K562 (cell line): Measurements from ENCODE around the gene CPTP. TPM values are rescaled to one million over a fixed set of nuclear protein-coding genes. Genes with fewer than 3 reads are reported as not detected.

Experiments used
- ATAC-seq: fragments of 200-7000 bp; cut with Tn5 transposase; 3 replicates; pipeline ENCODE4 v1.9.1; 2020; ENCODE audit warnings: moderate library complexity
- BruUV-seq: library from RNA; stranded (reverse); fragments of 400-500 nt; replicated peaks from 2 replicates; lab custom pipeline; 2021; lab: Mats Ljungman, UMichigan
- CTCF ChIA-PET: fragments of 300-600 bp; formaldehyde crosslinking; extraction: SDS; loops from one replicate; lab custom pipeline; 2021; ENCODE audit warnings: low intra/inter-chr PET ratio; lab: Yijun Ruan, JAX
- POLR2A ChIA-PET: fragments of 300-600, 350-650 bp; sonication (Branson Sonifier 250); formaldehyde crosslinking; extraction: SDS; loops from one replicate; lab custom pipeline; 2021; ENCODE audit warnings: antibody characterized with exemption, inconsistent platforms; lab: Yijun Ruan, JAX
- DNase-seq, 4 experiments: peaks; one replicate each; pipeline versions ENCODE4 v3.0.0 to v3.0.0-alpha.2; 2011 to 2018; ENCODE audit warnings: low spot score in 3 of 4, mixed read lengths in 3 of 4; ENCODE audit errors: extremely low read depth in 1 of 4
- FAIRE-seq: peaks from 2 replicates; lab custom pipeline; 2011; peaks lifted over from hg19 to GRCh38; lab: Jason Lieb, UNC
- H2AFZ ChIP-seq: 2 replicates; pipeline ENCODE4 v1.6.0; 2011; ENCODE audit warnings: low read depth, low read length, control low read depth, inconsistent platforms
- H3K27ac ChIP-seq: fragments of 200-600 bp; 3 replicates; pipeline ENCODE4 v1.8.0; 2011; ENCODE audit warnings: low read depth, mild to moderate bottlenecking, control low read depth, inconsistent platforms, low read length, moderate library complexity, mixed read lengths; ENCODE audit errors: extremely low read depth
- H3K27me3 ChIP-seq, 2 experiments: fragments of 300-600 bp in 1 of 2; 2 replicates in 1 of 2; 3 replicates in 1 of 2; pipeline versions ENCODE4 v1.6.0 to v1.8.0; 2011; ENCODE audit warnings: inconsistent platforms in 2 of 2, low read length in 2 of 2, mild to moderate bottlenecking in 1 of 2, mixed read lengths in 1 of 2, moderate library complexity in 1 of 2; ENCODE audit not compliant: control insufficient read depth in 2 of 2, insufficient read depth in 2 of 2
- H3K36me3 ChIP-seq: fragments of 300-600 bp; 3 replicates; pipeline ENCODE4 v1.8.0; 2011; ENCODE audit warnings: mild to moderate bottlenecking, low read length, inconsistent platforms; ENCODE audit not compliant: control insufficient read depth, insufficient read depth
- H3K4me1 ChIP-seq, 2 experiments: fragments of 200-600 bp in 1 of 2; replicated peaks in 1 of 2; 2 replicates in 1 of 2; 3 replicates in 1 of 2; pipeline versions ENCODE4 v1.5.1 to v1.8.0; 2011; ENCODE audit warnings: inconsistent platforms in 2 of 2, low read length in 2 of 2, mild to moderate bottlenecking in 1 of 2, mixed read lengths in 1 of 2, moderate library complexity in 1 of 2; ENCODE audit not compliant: control insufficient read depth in 2 of 2, insufficient read depth in 2 of 2
- H3K4me2 ChIP-seq: 2 replicates; pipeline ENCODE4 v1.6.1; 2011; ENCODE audit warnings: low read length, control low read depth, inconsistent platforms, mixed read lengths; ENCODE audit not compliant: insufficient read depth
- H3K4me3 ChIP-seq: fragments of 200-600 bp; sonication (generic), shearing (Covaris generic); 2 replicates; pipeline ENCODE4 v1.5.1; 2016; ENCODE audit warnings: control low read depth, inconsistent platforms
- H3K79me2 ChIP-seq: fragments of 200-600 bp; 3 replicates; pipeline ENCODE4 v1.8.0; 2011; ENCODE audit warnings: low read length, inconsistent platforms; ENCODE audit not compliant: control insufficient read depth, insufficient read depth
- H3K9ac ChIP-seq, 2 experiments: 2 replicates each; pipeline versions ENCODE4 v1.6.0 to v1.6.1; 2011; ENCODE audit warnings: low read depth in 2 of 2, low read length in 2 of 2, control low read depth in 1 of 2, inconsistent platforms in 1 of 2, mild to moderate bottlenecking in 1 of 2, mixed read lengths in 1 of 2; ENCODE audit not compliant: insufficient read depth in 1 of 2
- H3K9me1 ChIP-seq: one replicate; pipeline ENCODE4 v1.6.0; 2011; ENCODE audit warnings: inconsistent platforms, mild to moderate bottlenecking, low read length, moderate library complexity; ENCODE audit not compliant: control insufficient read depth, insufficient read depth
- H3K9me3 ChIP-seq: replicated peaks from 2 replicates; pipeline ENCODE4 v1.5.1; 2011; ENCODE audit warnings: low read depth, low read length, inconsistent platforms; ENCODE audit not compliant: control insufficient read depth, insufficient read depth
- H4K20me1 ChIP-seq: replicated peaks from 2 replicates; pipeline ENCODE4 v1.6.1; 2011; ENCODE audit warnings: low read length, inconsistent platforms, mixed read lengths; ENCODE audit not compliant: control insufficient read depth, insufficient read depth
- CEBPG ChIP-seq, 3 experiments: fragments of 200-800 bp in 1 of 3; sonication (Bioruptor generic) in 1 of 3; sonication (generic) in 1 of 3; formaldehyde crosslinking in 1 of 3; IDR thresholded peaks in 2 of 3; conservative IDR thresholded peaks in 1 of 3; 2 replicates each; pipeline versions ENCODE4 v1.6.1 to v1.8.0; 2016 to 2022; ENCODE audit warnings: missing compliant biosample characterization in 2 of 3, missing genetic modification characterization in 2 of 3, mild to moderate bottlenecking in 1 of 3, missing genetic modification reagents in 1 of 3
- CTBP1 ChIP-seq: fragments of 450-650 bp; IDR thresholded peaks from 2 replicates; pipeline ENCODE4 v1.6.1; 2016; ENCODE audit warnings: borderline replicate concordance
- DNMT1 ChIP-seq: fragments of 450-650 bp; IDR thresholded peaks from 2 replicates; pipeline ENCODE4 v1.6.1; 2016; ENCODE audit warnings: antibody characterized with exemption, mild to moderate bottlenecking
- POLR2G ChIP-seq: fragments of 200-400 bp; formaldehyde crosslinking; IDR thresholded peaks from 2 replicates; pipeline ENCODE4 v1.6.1; 2017; ENCODE audit warnings: low read depth, mild to moderate bottlenecking, antibody characterized with exemption, low read length, moderate library complexity
- RBFOX2 ChIP-seq: fragments of 200-400 bp; formaldehyde crosslinking; IDR thresholded peaks from 2 replicates; pipeline ENCODE4 v1.6.1; 2017; ENCODE audit warnings: low read depth, mild to moderate bottlenecking, low read length, moderate library complexity
- RFX1 ChIP-seq: fragments of 450-650 bp; IDR thresholded peaks from 2 replicates; pipeline ENCODE4 v1.6.1; 2016; ENCODE audit warnings: mild to moderate bottlenecking, moderate library complexity
- ZBTB1 ChIP-seq: sonication (generic); formaldehyde crosslinking; IDR thresholded peaks from 2 replicates; pipeline ENCODE4 v1.8.1; 2023; ENCODE audit warnings: missing genetic modification reagents, low read depth, mild to moderate bottlenecking, borderline replicate concordance
- ZBTB17 ChIP-seq: fragments of 450-650 bp; formaldehyde crosslinking; IDR thresholded peaks from 2 replicates; pipeline ENCODE4 v1.4.0; 2020; ENCODE audit warnings: mild to moderate bottlenecking
- ZNF584 ChIP-seq: fragments of 200-800 bp; sonication (Bioruptor generic); IDR thresholded peaks from 2 replicates; pipeline ENCODE4 v1.6.1; 2016; ENCODE audit warnings: low read depth, mild to moderate bottlenecking, missing genetic modification characterization, missing compliant biosample characterization
- WGBS: fragments of 100-300 bp; shearing (Covaris generic); methylation state at CpG from one replicate; pipeline ENCODE4 v1.1.6; 2016; ENCODE audit warnings: low coverage, mixed read lengths; ENCODE audit not compliant: insufficient coverage; ENCODE audit errors: missing lambda C conversion rate; 5-methylcytosine and 5-hydroxymethylcytosine counted together
- in situ Hi-C: fragments of 300-500 bp; cut with MboI; formaldehyde crosslinking; loops from 4 replicates; pipeline ENCODE4 v1.15.0; 2018; ENCODE audit warnings: inconsistent platforms, mixed read lengths
- intact Hi-C: fragments of 100-400 bp; cut with micrococcal nuclease; formaldehyde crosslinking; loops from 2 replicates; pipeline ENCODE4 v1.14.2; 2022
- polyA plus RNA-seq, 8 experiments: library from polyadenylated mRNA; depleted of rRNA in 4 of 8; stranded (reverse) in 5 of 8; unstranded in 3 of 8; fragments of >200 nt; fragmentation: Nextera tagmentation in 2 of 8; fragmentation: Illumina TruSeq in 1 of 8; extraction: Ambion mirVana in 2 of 8; extraction: Trizol in 1 of 8; gene quantifications; 2 replicates each; pipeline versions ENCODE4 v1.2.1 to v1.2.3, GENCODE V29; 2011 to 2014; ENCODE audit warnings: inconsistent platforms in 1 of 8, missing spikeins in 1 of 8
- total RNA-seq, 7 experiments: library from RNA; depleted of rRNA in 6 of 7; stranded (reverse); fragments of >200 nt in 6 of 7; fragmentation: Illumina TruSeq in 2 of 7; extraction: Trizol in 2 of 7; gene quantifications; 2 replicates each; pipeline versions ENCODE4 v1.2.1 to v1.2.3, GENCODE V29; 2011 to 2021; ENCODE audit warnings: low replicate concordance in 1 of 7
- TF ChIP-seq, protein P1 (sequence below): sonication (generic); formaldehyde crosslinking; IDR thresholded peaks from 2 replicates; pipeline ENCODE4 v1.8.0; 2022; ENCODE audit warnings: mild to moderate bottlenecking, missing genetic modification reagents

The CPTP gene
- total and polyA plus RNA-seq, 9 of the 15 experiments (the other 6 are each of a cell fraction or from before 2014, with no cell fraction given) = 0.11 to 25.8 (median 3.5) TPM

DNA sequence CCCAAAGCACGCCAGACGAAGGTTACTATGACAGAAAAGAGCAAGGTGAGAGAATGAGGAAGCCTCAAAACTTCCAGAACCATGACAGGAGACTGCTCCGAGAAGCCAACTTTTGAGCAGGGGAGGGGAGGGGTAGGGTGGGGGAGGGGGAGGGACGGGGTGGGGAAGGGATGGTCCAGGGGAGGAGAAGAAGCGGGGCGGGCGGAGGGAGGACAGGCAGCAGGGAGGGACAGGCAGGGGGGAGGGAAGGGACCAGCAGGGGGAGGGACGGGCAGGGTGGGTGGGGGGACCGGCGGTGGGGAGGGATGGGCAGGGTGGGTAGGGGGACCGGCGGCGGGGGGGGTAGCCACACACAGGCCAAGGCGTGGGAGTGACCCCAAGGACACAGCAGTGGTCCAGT, 2.2 kb upstream of the CPTP start:
- no peaks in the 10 kb centered on the region for H3K27me3 ChIP-seq
- H3K9me3 ChIP-seq = no peaks in the 10 kb centered on the region
- ATAC-seq (no peak), DNase-seq (peak in 2 of 4 experiments; percentile 51 to 54), FAIRE-seq (no peak)
- H3K4me1 ChIP-seq = peaks cover 35 to 90% of the 10 kb centered on the region in 2 experiments
- H3K4me3 ChIP-seq = no peak overlapping the region
- intact Hi-C loops (loop anchor here (5.0 kb wide), 1 partner anchor 55 kb away; the partner anchor contains the start of gene AURKAIP1), in situ Hi-C loops (no loop called here)
- CTCF ChIA-PET = no interaction called here
- H4K20me1 ChIP-seq = peaks cover 28% of the 10 kb centered on the region; the same call in 1 of the 2 replicates
- H3K9me1 ChIP-seq = peaks cover 13% of the 10 kb centered on the region
- peaks cover 58% of the 10 kb centered on the region for H3K36me3 ChIP-seq
- peak overlapping the region in 1 of 2 experiments; percentile 88; a peak in 1 of 4 replicates for H3K9ac ChIP-seq
- peaks cover 74% of the 10 kb centered on the region for H3K79me2 ChIP-seq
- 92% methylated on average over 3 of the region's 14 CpGs for WGBS
- POLR2A ChIA-PET = interaction anchor here (2.1 kb wide), 1 partner anchor 8 kb away, joined by 5 read pairs; no protein-coding TSS in a partner anchor
- H3K4me2 ChIP-seq = peak overlapping the region; percentile 65; the same call in 1 of the 2 replicates
- no peak overlapping the region for H3K27ac ChIP-seq
- BruUV-seq = no TSS peak
- H2AFZ ChIP-seq = no peak overlapping the region
- TF ChIP-seq CEBPG (CRISPR knock-in tag; IDR thresholded peaks at IDR 0.05) (no peak), CEBPG (tag; conservative IDR thresholded peaks at IDR 0.05 in 1 of 2, IDR thresholded peaks at IDR 0.05 in 1 of 2) (no peak), ZNF584 (no peak), CTBP1 (no peak)

- H3K4me1 ChIP-seq = peaks cover 34 to 88% of the 10 kb centered on the region in 2 experiments
- ChIA-PET POLR2A (interaction anchor here (1.2 to 2.1 kb wide), 2 partner anchors 8 to 11 kb away, joined by 3 to 5 read pairs; no protein-coding TSS in a partner anchor), CTCF (no interaction called here)
- H3K79me2 ChIP-seq = peaks cover 71% of the 10 kb centered on the region
- ATAC-seq (no peak), DNase-seq (no peak), FAIRE-seq (no peak)
- peaks cover 28% of the 10 kb centered on the region; the same call in 1 of the 2 replicates for H4K20me1 ChIP-seq
- H3K36me3 ChIP-seq = peaks cover 60% of the 10 kb centered on the region
- 83% methylated on average over 10 of the region's 10 CpGs for WGBS
- H3K27me3 ChIP-seq = no peaks in the 10 kb centered on the region
- peak overlapping the region; percentile 8 to 88; a peak in 3 of 4 replicates for H3K9ac ChIP-seq
- no peaks in the 10 kb centered on the region for H3K9me3 ChIP-seq
- no TSS peak for BruUV-seq
- no peak overlapping the region for H3K27ac ChIP-seq
- peaks cover 13% of the 10 kb centered on the region for H3K9me1 ChIP-seq
- peak overlapping the region; percentile 65; the same call in 1 of the 2 replicates for H3K4me2 ChIP-seq
- peak overlapping the region; percentile 17; the same call in 1 of the 2 replicates for H3K4me3 ChIP-seq
- in situ Hi-C loops (no loop called here), intact Hi-C loops (loop anchor here (5.0 kb wide), 1 partner anchor 54 kb away; the partner anchor contains the start of gene AURKAIP1)
- no peak overlapping the region for H2AFZ ChIP-seq
- TF ChIP-seq, protein P1, sequence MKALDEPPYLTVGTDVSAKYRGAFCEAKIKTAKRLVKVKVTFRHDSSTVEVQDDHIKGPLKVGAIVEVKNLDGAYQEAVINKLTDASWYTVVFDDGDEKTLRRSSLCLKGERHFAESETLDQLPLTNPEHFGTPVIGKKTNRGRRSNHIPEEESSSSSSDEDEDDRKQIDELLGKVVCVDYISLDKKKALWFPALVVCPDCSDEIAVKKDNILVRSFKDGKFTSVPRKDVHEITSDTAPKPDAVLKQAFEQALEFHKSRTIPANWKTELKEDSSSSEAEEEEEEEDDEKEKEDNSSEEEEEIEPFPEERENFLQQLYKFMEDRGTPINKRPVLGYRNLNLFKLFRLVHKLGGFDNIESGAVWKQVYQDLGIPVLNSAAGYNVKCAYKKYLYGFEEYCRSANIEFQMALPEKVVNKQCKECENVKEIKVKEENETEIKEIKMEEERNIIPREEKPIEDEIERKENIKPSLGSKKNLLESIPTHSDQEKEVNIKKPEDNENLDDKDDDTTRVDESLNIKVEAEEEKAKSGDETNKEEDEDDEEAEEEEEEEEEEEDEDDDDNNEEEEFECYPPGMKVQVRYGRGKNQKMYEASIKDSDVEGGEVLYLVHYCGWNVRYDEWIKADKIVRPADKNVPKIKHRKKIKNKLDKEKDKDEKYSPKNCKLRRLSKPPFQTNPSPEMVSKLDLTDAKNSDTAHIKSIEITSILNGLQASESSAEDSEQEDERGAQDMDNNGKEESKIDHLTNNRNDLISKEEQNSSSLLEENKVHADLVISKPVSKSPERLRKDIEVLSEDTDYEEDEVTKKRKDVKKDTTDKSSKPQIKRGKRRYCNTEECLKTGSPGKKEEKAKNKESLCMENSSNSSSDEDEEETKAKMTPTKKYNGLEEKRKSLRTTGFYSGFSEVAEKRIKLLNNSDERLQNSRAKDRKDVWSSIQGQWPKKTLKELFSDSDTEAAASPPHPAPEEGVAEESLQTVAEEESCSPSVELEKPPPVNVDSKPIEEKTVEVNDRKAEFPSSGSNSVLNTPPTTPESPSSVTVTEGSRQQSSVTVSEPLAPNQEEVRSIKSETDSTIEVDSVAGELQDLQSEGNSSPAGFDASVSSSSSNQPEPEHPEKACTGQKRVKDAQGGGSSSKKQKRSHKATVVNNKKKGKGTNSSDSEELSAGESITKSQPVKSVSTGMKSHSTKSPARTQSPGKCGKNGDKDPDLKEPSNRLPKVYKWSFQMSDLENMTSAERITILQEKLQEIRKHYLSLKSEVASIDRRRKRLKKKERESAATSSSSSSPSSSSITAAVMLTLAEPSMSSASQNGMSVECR (CRISPR knock-in tag) = 0 out of 2 replicates have a peak, but pooled peaks have one; percentile 8
- TF ChIP-seq RFX1 = no peak
- TF ChIP-seq RBFOX2 = peak; percentile 56; the same call in 1 of the 2 replicates
- TF ChIP-seq DNMT1 = no peak
- TF ChIP-seq POLR2G = peak; percentile 62
- TF ChIP-seq ZBTB17 = no peak
- 0 out of 2 replicates have a peak, but pooled peaks have one; percentile 41 for TF ChIP-seq ZBTB1 (CRISPR knock-in tag)
These were observed 1.6 kb upstream of the CPTP start for GRCh38 chr1:1322952-1323351.
